Measurements from ENCODE around the gene CHRNA1.

CHRNA1 gene

DNA sequence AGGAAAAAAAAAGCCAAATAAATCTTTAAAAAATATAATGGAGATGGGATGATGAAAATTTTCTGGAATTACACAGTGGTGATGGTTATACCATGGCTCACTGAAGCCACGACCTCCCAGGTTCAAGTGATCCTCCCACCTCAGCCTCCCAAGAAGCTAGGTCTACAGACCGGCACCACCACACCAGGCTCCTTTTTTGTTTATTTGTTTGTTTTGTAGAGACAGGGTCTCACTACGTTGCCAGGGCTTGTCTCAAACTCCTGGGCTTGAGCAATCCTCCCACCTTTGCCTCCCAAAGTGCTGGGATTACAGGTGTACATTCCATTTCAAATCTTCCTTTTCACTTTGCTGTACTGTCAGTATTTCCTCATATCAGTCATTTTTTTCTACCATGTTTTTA lies 61.7 kb downstream of the CHRNA1 start:
- TF ChIP-seq, protein P1, sequence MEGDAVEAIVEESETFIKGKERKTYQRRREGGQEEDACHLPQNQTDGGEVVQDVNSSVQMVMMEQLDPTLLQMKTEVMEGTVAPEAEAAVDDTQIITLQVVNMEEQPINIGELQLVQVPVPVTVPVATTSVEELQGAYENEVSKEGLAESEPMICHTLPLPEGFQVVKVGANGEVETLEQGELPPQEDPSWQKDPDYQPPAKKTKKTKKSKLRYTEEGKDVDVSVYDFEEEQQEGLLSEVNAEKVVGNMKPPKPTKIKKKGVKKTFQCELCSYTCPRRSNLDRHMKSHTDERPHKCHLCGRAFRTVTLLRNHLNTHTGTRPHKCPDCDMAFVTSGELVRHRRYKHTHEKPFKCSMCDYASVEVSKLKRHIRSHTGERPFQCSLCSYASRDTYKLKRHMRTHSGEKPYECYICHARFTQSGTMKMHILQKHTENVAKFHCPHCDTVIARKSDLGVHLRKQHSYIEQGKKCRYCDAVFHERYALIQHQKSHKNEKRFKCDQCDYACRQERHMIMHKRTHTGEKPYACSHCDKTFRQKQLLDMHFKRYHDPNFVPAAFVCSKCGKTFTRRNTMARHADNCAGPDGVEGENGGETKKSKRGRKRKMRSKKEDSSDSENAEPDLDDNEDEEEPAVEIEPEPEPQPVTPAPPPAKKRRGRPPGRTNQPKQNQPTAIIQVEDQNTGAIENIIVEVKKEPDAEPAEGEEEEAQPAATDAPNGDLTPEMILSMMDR (IDR thresholded peaks at IDR 0.05; ENCODE audit: insufficient read depth, low read depth, low read length, missing control alignments), result no peak
- H3K4me3 ChIP-seq (ENCODE audit: low read length), result no peak overlapping the region
- no peak for DNase-seq (ENCODE audit: low read depth)

DNA sequence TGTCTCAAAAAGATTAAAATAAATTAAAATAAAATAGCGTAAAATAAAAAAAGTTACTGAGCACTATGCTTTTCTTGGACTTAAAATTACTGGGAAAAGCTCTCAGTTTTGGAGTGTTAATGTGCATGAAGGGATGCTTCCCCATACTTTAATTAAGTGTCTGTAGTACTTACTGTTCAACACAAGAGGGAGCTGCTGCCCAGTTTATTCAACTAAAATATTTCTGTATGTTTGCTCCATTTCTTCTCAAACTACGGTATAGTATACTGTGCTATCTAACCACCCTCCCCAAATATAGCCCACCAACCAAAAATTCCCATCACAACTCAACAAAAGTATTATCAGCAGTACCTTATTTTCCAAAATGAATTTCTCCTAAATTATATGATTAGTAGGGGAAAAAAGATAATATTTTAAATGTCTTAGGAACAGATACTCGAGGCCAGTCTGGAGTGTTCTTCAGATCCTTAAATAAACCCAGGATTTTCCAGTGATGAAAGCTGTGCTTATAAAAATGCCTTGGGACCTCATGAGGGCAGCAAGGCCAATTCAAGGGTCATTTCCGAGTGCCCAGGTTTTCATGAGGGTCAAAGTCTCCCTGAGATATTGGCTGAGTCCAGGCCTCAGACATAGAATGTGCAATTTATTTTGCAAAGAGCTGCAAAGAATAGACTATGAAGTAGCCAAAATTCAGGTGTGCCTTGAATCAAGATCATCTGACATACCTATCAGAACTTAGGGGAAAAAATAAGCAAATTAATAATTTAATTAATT lies 64.1 kb downstream of the CHRNA1 start:
- TF ChIP-seq, protein P1 (IDR thresholded peaks at IDR 0.05; ENCODE audit: insufficient read depth, low read depth, low read length, missing control alignments), result peak; percentile 58
- peak; percentile 62 for DNase-seq (ENCODE audit: low read depth)
- no peak overlapping the region for H3K4me3 ChIP-seq (ENCODE audit: low read length)

All from epithelial cell of esophagus (primary cell).